Fibroblast of pulmonary artery (primary cell): ENCODE measurements around the gene ARL6IP4.

ENCODE experiments used
- DNase-seq: peaks from one replicate; pipeline ENCODE4 v3.0.0-alpha.2; 2010; ENCODE audit warnings: low read depth
- H3K4me3 ChIP-seq: replicated peaks from 2 replicates; pipeline ENCODE4 v1.5.1; 2011; ENCODE audit warnings: low read depth, mild to moderate bottlenecking, control low read depth, low read length, moderate library complexity
- TF ChIP-seq, protein P1 (sequence below): IDR thresholded peaks from 2 replicates; pipeline ENCODE4 v1.5.1; 2011; ENCODE audit warnings: mild to moderate bottlenecking, control low read depth, low read length, inconsistent platforms; ENCODE audit errors: missing control alignments

The ARL6IP4 gene

DNA sequence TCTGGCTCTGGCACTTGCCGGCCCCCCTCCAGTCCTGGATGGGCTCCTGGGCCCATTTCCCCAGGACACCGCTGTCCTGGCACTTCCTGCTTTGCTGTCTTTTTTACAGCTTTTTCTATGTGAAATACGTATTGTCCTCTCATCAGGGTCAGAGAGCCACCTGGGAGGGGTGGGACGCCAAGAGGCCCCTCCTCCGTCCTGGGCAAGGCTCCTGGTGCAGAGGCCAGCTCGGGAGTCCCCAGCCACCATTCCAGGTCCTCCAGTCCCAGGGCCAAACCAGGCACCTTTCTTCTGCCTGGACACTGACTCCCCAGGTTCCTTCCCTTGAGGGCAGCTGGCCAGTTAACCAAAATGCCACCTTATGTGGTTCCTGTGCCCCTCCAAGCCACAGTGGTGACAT lies 22.8 kb downstream of the ARL6IP4 start:
- DNase-seq = no peak
- TF ChIP-seq, protein P1, sequence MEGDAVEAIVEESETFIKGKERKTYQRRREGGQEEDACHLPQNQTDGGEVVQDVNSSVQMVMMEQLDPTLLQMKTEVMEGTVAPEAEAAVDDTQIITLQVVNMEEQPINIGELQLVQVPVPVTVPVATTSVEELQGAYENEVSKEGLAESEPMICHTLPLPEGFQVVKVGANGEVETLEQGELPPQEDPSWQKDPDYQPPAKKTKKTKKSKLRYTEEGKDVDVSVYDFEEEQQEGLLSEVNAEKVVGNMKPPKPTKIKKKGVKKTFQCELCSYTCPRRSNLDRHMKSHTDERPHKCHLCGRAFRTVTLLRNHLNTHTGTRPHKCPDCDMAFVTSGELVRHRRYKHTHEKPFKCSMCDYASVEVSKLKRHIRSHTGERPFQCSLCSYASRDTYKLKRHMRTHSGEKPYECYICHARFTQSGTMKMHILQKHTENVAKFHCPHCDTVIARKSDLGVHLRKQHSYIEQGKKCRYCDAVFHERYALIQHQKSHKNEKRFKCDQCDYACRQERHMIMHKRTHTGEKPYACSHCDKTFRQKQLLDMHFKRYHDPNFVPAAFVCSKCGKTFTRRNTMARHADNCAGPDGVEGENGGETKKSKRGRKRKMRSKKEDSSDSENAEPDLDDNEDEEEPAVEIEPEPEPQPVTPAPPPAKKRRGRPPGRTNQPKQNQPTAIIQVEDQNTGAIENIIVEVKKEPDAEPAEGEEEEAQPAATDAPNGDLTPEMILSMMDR = no peak
- H3K4me3 ChIP-seq = no peak overlapping the region

DNA sequence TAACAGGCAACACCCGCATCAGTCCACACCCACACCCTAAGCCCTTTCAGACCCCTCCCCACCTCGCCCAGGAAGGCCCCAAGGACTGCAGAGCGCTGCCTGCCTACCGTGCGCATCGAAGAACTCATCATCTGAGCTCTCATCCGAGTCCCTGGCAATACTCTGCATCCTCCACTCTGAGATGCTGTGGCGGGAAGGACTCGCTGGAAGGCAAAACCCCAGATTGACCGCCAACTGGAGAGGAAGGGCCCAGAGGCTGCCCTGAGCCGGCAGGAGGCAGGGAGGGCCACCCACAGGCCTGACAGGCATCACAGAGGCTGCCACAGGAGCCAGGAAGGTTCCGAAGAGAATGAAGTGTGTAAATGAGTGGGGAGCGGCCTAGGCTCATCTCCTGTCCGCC lies 23.8 kb downstream of the ARL6IP4 start:
- no peak for DNase-seq
- no peak overlapping the region for H3K4me3 ChIP-seq
- TF ChIP-seq, protein P1 = no peak

DNA sequence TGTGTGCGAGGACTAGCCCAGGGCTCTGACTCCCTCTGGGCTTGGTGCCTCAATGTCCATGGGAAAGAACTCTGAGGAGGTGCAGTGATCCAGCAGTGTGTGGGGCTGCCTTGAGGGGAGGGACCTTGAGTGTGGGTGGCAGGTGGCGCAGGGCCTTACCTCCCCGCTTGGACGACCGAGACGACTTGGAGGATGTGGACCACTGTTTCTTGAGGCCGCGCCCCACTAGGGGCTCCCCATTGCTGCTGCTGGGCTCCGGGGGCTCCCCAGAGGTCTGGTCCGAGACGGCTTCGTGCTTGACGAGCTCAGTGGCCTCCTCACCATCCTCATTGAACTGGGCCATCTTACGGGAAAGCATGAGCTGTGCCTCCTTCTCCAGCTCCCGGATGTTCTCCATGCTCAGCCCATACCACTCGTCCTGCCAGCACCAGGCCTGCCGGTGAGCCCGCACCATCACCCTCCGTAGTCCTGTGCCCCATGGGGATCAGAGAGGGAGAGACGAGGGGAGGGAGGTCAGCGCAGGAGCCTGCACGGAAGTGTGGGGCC lies 24.7 kb downstream of the ARL6IP4 start:
- DNase-seq = no peak
- TF ChIP-seq, protein P1 = no peak
- H3K4me3 ChIP-seq = no peak overlapping the region

DNA sequence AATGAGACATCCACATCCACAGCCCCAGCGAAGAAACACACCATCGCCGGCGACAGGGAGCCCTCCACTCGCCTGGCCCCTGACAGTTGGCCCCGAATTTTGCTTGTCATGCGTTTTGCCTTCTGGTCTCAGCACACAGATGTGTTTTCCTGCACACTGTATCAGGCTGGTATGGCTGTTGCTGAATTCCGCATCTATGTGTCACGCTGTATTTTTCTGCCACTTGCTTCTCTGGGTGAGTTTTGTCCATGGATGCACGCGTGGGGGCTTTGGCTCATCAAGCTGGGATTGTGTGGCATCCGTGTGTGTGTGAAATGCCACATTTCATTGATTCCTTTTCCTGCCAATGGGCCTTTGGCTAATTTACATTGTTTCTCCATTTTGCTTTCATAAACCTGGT lies 26.5 kb downstream of the ARL6IP4 start:
- DNase-seq = peak; percentile 3
- no peak overlapping the region for H3K4me3 ChIP-seq
- TF ChIP-seq, protein P1 = no peak

DNA sequence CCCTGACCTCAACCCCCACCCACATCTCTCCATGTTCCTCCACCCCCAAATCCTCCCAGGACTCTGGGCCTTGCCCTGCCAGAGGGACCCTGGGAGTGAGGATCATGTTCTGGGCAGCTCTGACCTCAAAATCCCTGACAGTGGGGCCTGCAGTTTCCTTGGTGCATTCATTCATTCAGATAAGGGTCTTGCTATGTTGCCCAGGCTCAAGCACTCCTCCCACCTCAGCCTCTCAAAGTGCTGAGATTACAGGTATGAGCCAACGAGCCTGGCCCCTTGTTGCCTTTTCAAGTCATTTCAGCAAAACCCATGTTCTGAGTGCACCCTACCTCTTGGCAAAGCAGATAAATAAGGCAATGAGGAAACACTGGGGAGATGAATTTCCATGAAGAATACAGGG lies 29.6 kb downstream of the ARL6IP4 start:
- DNase-seq = no peak
- no peak overlapping the region for H3K4me3 ChIP-seq
- TF ChIP-seq, protein P1 = no peak

DNA sequence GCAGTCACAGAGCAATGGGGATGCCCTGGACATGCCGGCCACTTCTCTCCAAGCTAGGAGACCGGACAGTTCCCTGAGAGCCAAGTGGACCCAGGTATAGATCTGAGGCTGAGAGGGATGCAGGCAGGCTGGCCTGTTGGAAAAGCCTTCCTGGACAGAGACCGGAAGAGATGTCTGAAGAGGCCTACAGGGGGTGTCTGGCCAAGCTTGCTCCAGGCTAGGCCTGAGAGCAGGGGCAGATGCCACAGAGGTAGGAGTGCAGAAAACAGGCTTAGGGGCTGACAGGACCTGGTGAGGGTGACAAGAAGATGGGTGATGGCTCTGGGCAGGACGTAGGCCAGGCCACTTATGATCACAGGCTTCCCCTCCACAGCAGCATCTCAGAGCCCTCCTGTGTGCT lies 30.2 kb downstream of the ARL6IP4 start:
- H3K4me3 ChIP-seq = no peak overlapping the region
- TF ChIP-seq, protein P1 = no peak
- no peak for DNase-seq

DNA sequence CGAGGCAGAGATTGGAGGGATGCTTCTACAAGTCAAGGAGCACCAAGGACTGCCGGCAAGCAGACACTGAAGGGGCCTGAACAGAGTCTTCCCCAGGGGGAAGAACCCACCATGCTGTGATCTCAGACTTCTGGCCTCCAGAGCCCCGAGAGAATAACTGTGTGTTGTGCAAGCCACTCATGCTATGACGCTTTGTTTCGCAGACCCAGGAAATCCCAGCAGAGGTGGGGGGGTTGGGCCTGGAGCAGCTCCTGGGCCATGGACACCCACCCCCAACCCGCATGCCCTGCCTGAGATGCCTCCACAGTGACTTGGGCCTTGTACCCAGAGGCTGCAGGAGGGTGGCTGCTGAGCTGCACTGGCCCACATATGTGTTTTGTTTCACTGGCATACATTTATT lies 31.2 kb downstream of the ARL6IP4 start:
- TF ChIP-seq, protein P1 = no peak
- H3K4me3 ChIP-seq = no peak overlapping the region
- DNase-seq = peak; percentile 3
